ENCODE data around the gene ACTR5. TPM values are rescaled to one million over a fixed set of nuclear protein-coding genes. Genes with fewer than 3 reads are reported as not detected.

Gene ACTR5
- total RNA-seq, 2 experiments from 2014 or later: 7.8 to 8.1 TPM

DNA sequence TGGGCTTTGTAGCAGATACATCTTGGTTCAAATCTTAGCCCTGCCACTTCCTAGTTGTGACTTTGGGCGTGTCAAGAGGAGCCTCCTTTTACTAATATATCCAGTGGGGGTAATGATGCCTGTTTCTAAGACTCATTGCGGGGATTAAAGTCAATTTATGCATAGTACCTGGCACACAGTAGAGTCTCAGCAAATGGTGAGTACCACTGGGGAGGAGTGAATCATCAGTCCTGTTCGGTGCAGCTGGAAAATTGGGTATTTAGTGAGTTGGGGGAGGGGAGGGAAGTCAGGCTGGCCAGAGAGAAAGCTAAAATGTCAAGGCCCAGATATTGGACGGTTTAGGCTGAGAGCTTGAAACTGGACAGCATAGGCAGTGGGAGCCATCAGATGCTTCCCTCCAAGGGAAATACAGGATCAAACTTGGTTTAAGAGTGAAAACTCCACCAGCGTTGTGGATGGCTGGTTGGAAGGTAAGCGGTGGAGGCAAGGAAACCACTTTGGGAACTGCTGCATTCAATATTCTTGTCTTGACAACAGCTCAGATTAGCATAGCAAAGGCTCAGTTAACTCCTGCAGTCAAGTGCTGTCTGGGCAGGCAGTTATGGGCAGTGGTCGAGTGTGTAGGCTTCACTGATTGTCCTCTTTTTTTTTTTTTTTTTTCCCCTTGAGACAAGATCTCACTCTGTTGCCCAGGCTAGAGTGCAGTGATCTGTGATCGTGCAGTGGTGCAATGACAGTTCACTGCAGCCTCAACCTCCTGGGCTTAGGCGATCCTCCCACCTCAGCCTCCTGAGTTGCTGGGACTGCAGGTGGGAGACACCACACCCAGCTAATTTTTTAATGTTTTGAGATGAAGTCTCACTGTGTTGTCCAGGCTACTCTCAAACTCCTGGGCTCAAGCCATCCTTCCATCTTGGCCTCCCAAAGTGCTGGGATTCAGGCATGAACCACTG is 70.1 kb downstream of the ACTR5 start:
- DNase-seq: no peak
- Mint-ChIP-seq H3K27ac (no peak overlapping the region), H3K27me3 (no peaks in the 10 kb centered on the region), H3K4me1 (peaks cover 66% of the 10 kb centered on the region), H3K9me3 (peaks cover 11% of the 10 kb centered on the region), H3K4me3 (no peak overlapping the region), H3K36me3 (ENCODE audit: low read depth) (peaks cover 61% of the 10 kb centered on the region)
- ChIA-PET CTCF (interaction anchor here (0.6 to 1.3 kb wide), 4 partner anchors 11 to 50 kb away, joined by 3 to 5 read pairs (median 4); no protein-coding TSS in a partner anchor), POLR2A (no interaction called here)

Other genes with a start within 250 kb of the ACTR5 start
- gene ADIG, start 167.3 kb upstream of the ACTR5 start, total RNA-seq: not detected
- gene ARHGAP40, start 146.7 kb upstream of the ACTR5 start, total RNA-seq: not detected
- gene SLC32A1, start 24.0 kb upstream of the ACTR5 start, total RNA-seq: not detected
- 10 to 100 TPM; 63.6 to 67.4 TPM for gene PPP1R16B, start 57.2 kb downstream of the ACTR5 start, total RNA-seq
- 10 to 100 TPM; 22.5 to 22.6 TPM for gene FAM83D, start 178.0 kb downstream of the ACTR5 start, total RNA-seq
- gene DHX35, start 213.9 kb downstream of the ACTR5 start, total RNA-seq: 10 to 100 TPM in 1 of 2 experiments, 1 to 10 TPM in 1; 8.8 to 10.3 TPM

All from activated CD4-positive, alpha-beta T cell treated with anti-CD3 and anti-CD28 coated beads, Interleukin-2, amount 10 ng/mL, durations not matched to agents 7 days and 5 days (primary cell).